H1 (cell line): ENCODE results near the gene TM4SF1.

ENCODE experiments used
- CTCF ChIP-seq, 3 experiments: IDR thresholded peaks; 1 replicate in 2 of 3; 2 replicates in 1 of 3; pipeline versions ENCODE4 v1.5.1 to v1.6.1; 2011; ENCODE audit warnings: low read length in 3 of 3, mild to moderate bottlenecking in 3 of 3, inconsistent platforms in 2 of 3, low read depth in 1 of 3, moderate library complexity in 1 of 3; ENCODE audit not compliant: insufficient read depth in 1 of 3; ENCODE audit errors: control extremely low read depth in 1 of 3
- GABPA ChIP-seq: IDR thresholded peaks from 2 replicates; pipeline ENCODE4 v1.6.1; 2011; ENCODE audit warnings: mild to moderate bottlenecking, low read length, moderate library complexity, borderline replicate concordance; ENCODE audit not compliant: insufficient read depth
- MAX ChIP-seq: IDR thresholded peaks from 2 replicates; pipeline ENCODE4 v1.6.1; 2012; ENCODE audit warnings: inconsistent platforms
- POLR2A ChIP-seq, 2 experiments: IDR thresholded peaks; 1 replicate in 1 of 2; 2 replicates in 1 of 2; pipeline ENCODE4 v1.6.1; 2011; ENCODE audit warnings: low read depth in 2 of 2, low read length in 2 of 2, mild to moderate bottlenecking in 2 of 2; ENCODE audit errors: control extremely low read depth in 1 of 2

- TF ChIP-seq MAX (no peak), GABPA (no peak), POLR2A (IDR thresholded peaks at IDR 0.05; ENCODE audit: control extremely low read depth in 1 of 2, low read depth in 2 of 2, low read length in 2 of 2) (no peak), CTCF (IDR thresholded peaks at IDR 0.05; ENCODE audit: control extremely low read depth in 1 of 3, insufficient read depth in 1 of 3, low read depth in 1 of 3, low read length in 3 of 3) (no peak)
These were observed 13.3 kb upstream of the TM4SF1 start for GRCh38 chr3:149390772-149391212.
